ENCODE data around the gene LRBA. TPM values are rescaled to one million over a fixed set of nuclear protein-coding genes. Genes with fewer than 3 reads are reported as not detected.

Gene LRBA
- total and polyA plus RNA-seq, 9 of the 15 experiments (the other 6 are each of a cell fraction or from before 2014, with no cell fraction given) = 24.2 to 88.7 (median 59.7) TPM

DNA sequence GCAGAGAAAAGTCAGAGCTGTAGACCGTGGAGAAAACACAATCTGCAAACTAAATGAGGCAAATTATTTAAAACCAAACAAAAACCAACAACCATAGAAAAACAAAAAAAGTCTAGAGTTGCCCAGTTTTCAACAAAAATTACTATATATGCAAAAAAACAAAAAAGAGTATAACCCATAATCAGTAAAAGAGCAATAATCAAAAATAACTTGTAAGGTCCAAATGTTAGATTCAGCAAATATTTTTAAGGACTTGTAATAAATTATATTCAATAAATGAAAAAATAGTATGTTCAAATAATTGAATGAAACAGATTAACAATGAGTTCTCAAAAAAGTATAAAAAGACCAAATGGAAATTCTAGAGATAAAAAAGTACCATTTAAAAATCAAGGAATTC is 130.5 kb downstream of the LRBA start:
- Histone ChIP-seq H3K9ac (ENCODE audit: insufficient read depth in 1 of 2, low read depth in 2 of 2, low read length in 2 of 2) (no peak overlapping the region), H3K9me3 (replicated peaks; ENCODE audit: control insufficient read depth, insufficient read depth, low read depth, low read length) (no peaks in the 10 kb centered on the region), H3K27ac (ENCODE audit: extremely low read depth, low read depth, low read length) (no peak overlapping the region; the same call in 2 of the 3 replicates), H3K79me2 (ENCODE audit: control insufficient read depth, insufficient read depth, low read length) (0 out of 3 replicates have a peak, but pooled peaks cover 2% of the 10 kb centered on the region), H3K4me3 (no peak overlapping the region), H3K36me3 (ENCODE audit: control insufficient read depth, insufficient read depth, low read length) (peaks cover 20% of the 10 kb centered on the region; the same call in 2 of the 3 replicates), H4K20me1 (replicated peaks; ENCODE audit: control insufficient read depth, insufficient read depth, low read length) (no peaks in the 10 kb centered on the region), H3K9me1 (ENCODE audit: control insufficient read depth, insufficient read depth, low read length) (no peaks in the 10 kb centered on the region), H3K4me1 (replicated peaks in 1 of 2; ENCODE audit: control insufficient read depth in 2 of 2, insufficient read depth in 2 of 2, low read length in 2 of 2) (no peaks in the 10 kb centered on the region), H2AFZ (ENCODE audit: low read depth, low read length) (no peak overlapping the region), H3K4me2 (ENCODE audit: insufficient read depth, low read length) (no peak overlapping the region), H3K27me3 (ENCODE audit: control insufficient read depth in 2 of 2, insufficient read depth in 2 of 2, low read length in 2 of 2) (no peaks in the 10 kb centered on the region)
- 83% methylated on average over 1 of the region's 1 CpG for WGBS (ENCODE audit: insufficient coverage, low coverage, missing lambda C conversion rate)
- ATAC-seq (no peak), DNase-seq (ENCODE audit: extremely low read depth in 1 of 4, low spot score in 3 of 4) (no peak), FAIRE-seq (peak; percentile 35)
- CTCF ChIA-PET (ENCODE audit: low intra/inter-chr PET ratio) = no interaction called here
- BruUV-seq (replicated peaks) = no TSS peak
- in situ Hi-C loops (cut with MboI) = no loop called here
- peak; percentile 59; the same call in 1 of the 2 replicates for TF ChIP-seq ZNF316 (IDR thresholded peaks at IDR 0.05)
- TF ChIP-seq SMAD4 (CRISPR knock-in tag; conservative IDR thresholded peaks at IDR 0.05) = no peak
- TF ChIP-seq, protein P1, sequence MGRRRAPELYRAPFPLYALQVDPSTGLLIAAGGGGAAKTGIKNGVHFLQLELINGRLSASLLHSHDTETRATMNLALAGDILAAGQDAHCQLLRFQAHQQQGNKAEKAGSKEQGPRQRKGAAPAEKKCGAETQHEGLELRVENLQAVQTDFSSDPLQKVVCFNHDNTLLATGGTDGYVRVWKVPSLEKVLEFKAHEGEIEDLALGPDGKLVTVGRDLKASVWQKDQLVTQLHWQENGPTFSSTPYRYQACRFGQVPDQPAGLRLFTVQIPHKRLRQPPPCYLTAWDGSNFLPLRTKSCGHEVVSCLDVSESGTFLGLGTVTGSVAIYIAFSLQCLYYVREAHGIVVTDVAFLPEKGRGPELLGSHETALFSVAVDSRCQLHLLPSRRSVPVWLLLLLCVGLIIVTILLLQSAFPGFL (CRISPR knock-in tag; IDR thresholded peaks at IDR 0.05) = no peak
- TF ChIP-seq, protein P2, sequence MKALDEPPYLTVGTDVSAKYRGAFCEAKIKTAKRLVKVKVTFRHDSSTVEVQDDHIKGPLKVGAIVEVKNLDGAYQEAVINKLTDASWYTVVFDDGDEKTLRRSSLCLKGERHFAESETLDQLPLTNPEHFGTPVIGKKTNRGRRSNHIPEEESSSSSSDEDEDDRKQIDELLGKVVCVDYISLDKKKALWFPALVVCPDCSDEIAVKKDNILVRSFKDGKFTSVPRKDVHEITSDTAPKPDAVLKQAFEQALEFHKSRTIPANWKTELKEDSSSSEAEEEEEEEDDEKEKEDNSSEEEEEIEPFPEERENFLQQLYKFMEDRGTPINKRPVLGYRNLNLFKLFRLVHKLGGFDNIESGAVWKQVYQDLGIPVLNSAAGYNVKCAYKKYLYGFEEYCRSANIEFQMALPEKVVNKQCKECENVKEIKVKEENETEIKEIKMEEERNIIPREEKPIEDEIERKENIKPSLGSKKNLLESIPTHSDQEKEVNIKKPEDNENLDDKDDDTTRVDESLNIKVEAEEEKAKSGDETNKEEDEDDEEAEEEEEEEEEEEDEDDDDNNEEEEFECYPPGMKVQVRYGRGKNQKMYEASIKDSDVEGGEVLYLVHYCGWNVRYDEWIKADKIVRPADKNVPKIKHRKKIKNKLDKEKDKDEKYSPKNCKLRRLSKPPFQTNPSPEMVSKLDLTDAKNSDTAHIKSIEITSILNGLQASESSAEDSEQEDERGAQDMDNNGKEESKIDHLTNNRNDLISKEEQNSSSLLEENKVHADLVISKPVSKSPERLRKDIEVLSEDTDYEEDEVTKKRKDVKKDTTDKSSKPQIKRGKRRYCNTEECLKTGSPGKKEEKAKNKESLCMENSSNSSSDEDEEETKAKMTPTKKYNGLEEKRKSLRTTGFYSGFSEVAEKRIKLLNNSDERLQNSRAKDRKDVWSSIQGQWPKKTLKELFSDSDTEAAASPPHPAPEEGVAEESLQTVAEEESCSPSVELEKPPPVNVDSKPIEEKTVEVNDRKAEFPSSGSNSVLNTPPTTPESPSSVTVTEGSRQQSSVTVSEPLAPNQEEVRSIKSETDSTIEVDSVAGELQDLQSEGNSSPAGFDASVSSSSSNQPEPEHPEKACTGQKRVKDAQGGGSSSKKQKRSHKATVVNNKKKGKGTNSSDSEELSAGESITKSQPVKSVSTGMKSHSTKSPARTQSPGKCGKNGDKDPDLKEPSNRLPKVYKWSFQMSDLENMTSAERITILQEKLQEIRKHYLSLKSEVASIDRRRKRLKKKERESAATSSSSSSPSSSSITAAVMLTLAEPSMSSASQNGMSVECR (CRISPR knock-in tag; IDR thresholded peaks at IDR 0.05) = no peak
- no peak for TF ChIP-seq SIX5 (IDR thresholded peaks at IDR 0.05; ENCODE audit: borderline replicate concordance in 1 of 2, insufficient read depth in 1 of 2, low read depth in 1 of 2, low read length in 2 of 2)
- no peak for TF ChIP-seq ZNF311 (CRISPR knock-in tag; IDR thresholded peaks at IDR 0.05)
- TF ChIP-seq ETV6 (IDR thresholded peaks at IDR 0.05; ENCODE audit: borderline replicate concordance in 1 of 2, low read depth in 2 of 2, low read length in 1 of 2) = no peak
- TF ChIP-seq ETV6 (CRISPR knock-in tag; IDR thresholded peaks at IDR 0.05; ENCODE audit: borderline replicate concordance) = no peak
- peak; percentile 60 for TF ChIP-seq C11orf30 (IDR thresholded peaks at IDR 0.05; ENCODE audit: low read depth)
- no peak for TF ChIP-seq NBN (IDR thresholded peaks at IDR 0.05; ENCODE audit: low read depth)
- TF ChIP-seq TAF9B (IDR thresholded peaks at IDR 0.05; ENCODE audit: partially characterized antibody) = peak; percentile 22
- TF ChIP-seq, protein P3, sequence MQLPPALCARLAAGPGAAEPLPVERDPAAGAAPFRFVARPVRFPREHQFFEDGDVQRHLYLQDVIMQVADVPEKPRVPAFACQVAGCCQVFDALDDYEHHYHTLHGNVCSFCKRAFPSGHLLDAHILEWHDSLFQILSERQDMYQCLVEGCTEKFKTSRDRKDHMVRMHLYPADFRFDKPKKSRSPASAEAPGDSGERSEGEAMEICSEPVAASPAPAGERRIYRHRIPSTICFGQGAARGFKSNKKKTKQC (CRISPR knock-in tag; IDR thresholded peaks at IDR 0.05) = no peak
- TF ChIP-seq KLF1 (tag; IDR thresholded peaks at IDR 0.05) = no peak
- TF ChIP-seq KHSRP (IDR thresholded peaks at IDR 0.05) = no peak
- POLR2A ChIA-PET = interaction anchor here (1.3 kb wide), 1 partner anchor 9 kb away, joined by 3 read pairs; no protein-coding TSS in a partner anchor
- intact Hi-C loops (cut with micrococcal nuclease) = no loop called here

Data from K562 (cell line).